Measurements from ENCODE around the gene ENTHD1.
"Not testable (repeated sequence)": the region's sequence is repeated elsewhere in the genome, so short reads cannot be mapped to it uniquely, and the experiment has no call there.

DNA sequence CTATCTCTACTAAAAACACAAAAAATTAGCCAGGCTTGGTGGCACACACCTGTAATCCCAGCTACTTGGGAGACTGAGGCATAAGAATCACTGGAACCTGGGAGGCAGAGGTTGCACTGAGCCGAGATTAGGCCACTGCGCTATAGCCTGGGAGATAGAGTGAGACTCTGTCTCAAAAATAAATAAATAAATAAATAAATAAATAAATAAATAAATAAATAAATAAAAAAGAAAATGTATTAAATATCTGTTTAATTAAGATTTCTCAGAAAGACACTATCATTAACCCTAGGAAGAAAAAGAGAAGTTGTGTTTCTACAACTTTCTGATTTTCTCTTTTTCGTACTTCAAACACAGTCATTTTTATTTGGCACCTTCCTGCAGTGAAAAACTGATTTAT, 3.6 kb downstream of the ENTHD1 start:
- TF ChIP-seq, protein P1, sequence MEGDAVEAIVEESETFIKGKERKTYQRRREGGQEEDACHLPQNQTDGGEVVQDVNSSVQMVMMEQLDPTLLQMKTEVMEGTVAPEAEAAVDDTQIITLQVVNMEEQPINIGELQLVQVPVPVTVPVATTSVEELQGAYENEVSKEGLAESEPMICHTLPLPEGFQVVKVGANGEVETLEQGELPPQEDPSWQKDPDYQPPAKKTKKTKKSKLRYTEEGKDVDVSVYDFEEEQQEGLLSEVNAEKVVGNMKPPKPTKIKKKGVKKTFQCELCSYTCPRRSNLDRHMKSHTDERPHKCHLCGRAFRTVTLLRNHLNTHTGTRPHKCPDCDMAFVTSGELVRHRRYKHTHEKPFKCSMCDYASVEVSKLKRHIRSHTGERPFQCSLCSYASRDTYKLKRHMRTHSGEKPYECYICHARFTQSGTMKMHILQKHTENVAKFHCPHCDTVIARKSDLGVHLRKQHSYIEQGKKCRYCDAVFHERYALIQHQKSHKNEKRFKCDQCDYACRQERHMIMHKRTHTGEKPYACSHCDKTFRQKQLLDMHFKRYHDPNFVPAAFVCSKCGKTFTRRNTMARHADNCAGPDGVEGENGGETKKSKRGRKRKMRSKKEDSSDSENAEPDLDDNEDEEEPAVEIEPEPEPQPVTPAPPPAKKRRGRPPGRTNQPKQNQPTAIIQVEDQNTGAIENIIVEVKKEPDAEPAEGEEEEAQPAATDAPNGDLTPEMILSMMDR (conservative IDR thresholded peaks at IDR 0.05) = not testable (repeated sequence)
- not testable (repeated sequence) for TF ChIP-seq ZFX (IDR thresholded peaks at IDR 0.05)

Data from C4-2B (cell line).